Nephron progenitor cell (in vitro differentiated cells): Measurements from ENCODE around the gene DNAH10.

ENCODE experiments used
- DNase-seq: peaks from one replicate; pipeline ENCODE4 v3.0.0; 2021
- H3K27ac Mint-ChIP-seq: 2 replicates; pipeline ENCODE4 v1.8.0; 2021; ENCODE audit warnings: mild to moderate bottlenecking, moderate library complexity, mixed read lengths
- H3K27me3 Mint-ChIP-seq: 2 replicates; pipeline ENCODE4 v1.8.0; 2021; ENCODE audit warnings: mild to moderate bottlenecking, low read depth, mixed read lengths; ENCODE audit not compliant: poor library complexity
- H3K36me3 Mint-ChIP-seq: 2 replicates; pipeline ENCODE4 v1.8.0; 2021; ENCODE audit warnings: low read depth, mixed read lengths
- H3K4me1 Mint-ChIP-seq: 2 replicates; pipeline ENCODE4 v1.8.0; 2021; ENCODE audit warnings: mixed read lengths
- H3K4me3 Mint-ChIP-seq: 2 replicates; pipeline ENCODE4 v1.8.0; 2021; ENCODE audit warnings: mild to moderate bottlenecking, moderate library complexity, mixed read lengths
- H3K9me3 Mint-ChIP-seq: 2 replicates; pipeline ENCODE4 v1.8.0; 2021; ENCODE audit warnings: mild to moderate bottlenecking, moderate library complexity, mixed read lengths
- CTCF ChIP-seq: fragments of 200-600 bp; sonication (generic); IDR thresholded peaks from 2 replicates; pipeline ENCODE4 v1.5.0; 2021; ENCODE audit warnings: antibody characterized with exemption

The DNAH10 gene

GRCh38 chr12:123799227-123799626 is 37.1 kb downstream of the DNAH10 start:
- no peak overlapping the region for H3K27ac Mint-ChIP-seq
- no peak for DNase-seq
- TF ChIP-seq CTCF, result no peak

GRCh38 chr12:123801573-123802178 is 39.6 kb downstream of the DNAH10 start:
- H3K36me3 Mint-ChIP-seq, result no peaks in the 10 kb centered on the region

More at GRCh38 chr12:123799227-123799626, 37.1 kb downstream of the DNAH10 start:
- no peaks in the 10 kb centered on the region for H3K36me3 Mint-ChIP-seq
- no peak overlapping the region for H3K4me3 Mint-ChIP-seq
- peaks cover 7% of the 10 kb centered on the region for H3K4me1 Mint-ChIP-seq
- no peaks in the 10 kb centered on the region for H3K9me3 Mint-ChIP-seq
- peaks cover 45% of the 10 kb centered on the region for H3K27me3 Mint-ChIP-seq

GRCh38 chr12:123805173-123805572 is 43.1 kb downstream of the DNAH10 start:
- no peaks in the 10 kb centered on the region for H3K9me3 Mint-ChIP-seq
- TF ChIP-seq CTCF, result no peak
- H3K27me3 Mint-ChIP-seq, result peaks cover 36% of the 10 kb centered on the region
- peak overlapping the region; percentile 17 for H3K4me3 Mint-ChIP-seq
- H3K36me3 Mint-ChIP-seq, result no peaks in the 10 kb centered on the region
- H3K27ac Mint-ChIP-seq, result peak overlapping the region; percentile 37
- peaks cover 30% of the 10 kb centered on the region for H3K4me1 Mint-ChIP-seq
- DNase-seq, result no peak

More at GRCh38 chr12:123801573-123802178, 39.6 kb downstream of the DNAH10 start:
- peak; percentile 46 for TF ChIP-seq CTCF
- H3K4me3 Mint-ChIP-seq, result no peak overlapping the region
- no peak for DNase-seq
- H3K4me1 Mint-ChIP-seq, result peaks cover 20% of the 10 kb centered on the region
- peaks cover 44% of the 10 kb centered on the region for H3K27me3 Mint-ChIP-seq
- H3K9me3 Mint-ChIP-seq, result no peaks in the 10 kb centered on the region
- H3K27ac Mint-ChIP-seq, result no peak overlapping the region

- Mint-ChIP-seq H3K36me3 (no peaks in the 10 kb centered on the region), H3K27ac (peak overlapping the region; percentile 18), H3K4me1 (peaks cover 30% of the 10 kb centered on the region), H3K27me3 (peaks cover 24% of the 10 kb centered on the region), H3K9me3 (no peaks in the 10 kb centered on the region), H3K4me3 (peak overlapping the region; percentile 37)
- TF ChIP-seq CTCF, result no peak
- no peak for DNase-seq
Measured at GRCh38 chr12:123807002-123807401, 44.9 kb downstream of the DNAH10 start.

- TF ChIP-seq CTCF, result no peak
- Mint-ChIP-seq H3K27ac (peak overlapping the region; percentile 18), H3K4me1 (peaks cover 30% of the 10 kb centered on the region), H3K27me3 (peaks cover 20% of the 10 kb centered on the region), H3K4me3 (peak overlapping the region; percentile 37), H3K36me3 (no peaks in the 10 kb centered on the region), H3K9me3 (no peaks in the 10 kb centered on the region)
- no peak for DNase-seq
Measured at GRCh38 chr12:123807670-123808069, 45.6 kb downstream of the DNAH10 start.

GRCh38 chr12:123808167-123808566 is 46.1 kb downstream of the DNAH10 start:
- Mint-ChIP-seq H3K9me3 (no peaks in the 10 kb centered on the region), H3K27me3 (peaks cover 20% of the 10 kb centered on the region), H3K4me1 (peaks cover 30% of the 10 kb centered on the region), H3K27ac (peak overlapping the region; percentile 83), H3K4me3 (no peak overlapping the region), H3K36me3 (no peaks in the 10 kb centered on the region)
- no peak for TF ChIP-seq CTCF
- peak; percentile 23 for DNase-seq
